Activated CD8-positive, alpha-beta memory T cell treated with anti-CD3 and anti-CD28 coated beads, Interleukin-2, amount 10 ng/mL, durations not matched to agents 7 days and 5 days (primary cell): ENCODE data around the gene RAB3IL1. TPM values are rescaled to one million over a fixed set of nuclear protein-coding genes. Genes with fewer than 3 reads are reported as not detected.
A peak's percentile ranks its signal among the peaks of the same experiment; 100 is the strongest.

Experiments used
- ATAC-seq: fragments of 150-1000 bp; cut with Tn5 transposase; one replicate; pipeline ENCODE4 v1.10.0; 2021; ENCODE audit warnings: moderate library complexity
- CTCF ChIA-PET: fragments of 350-600 bp; sonication (Branson Sonifier 250); formaldehyde crosslinking; loops from one replicate; lab custom pipeline; 2021; ENCODE audit warnings: antibody characterized with exemption; lab: Charles Lee
- DNase-seq: peaks from one replicate; pipeline ENCODE4 v3.0.0-alpha.2; 2020
- H3K27ac Mint-ChIP-seq: one replicate; pipeline ENCODE4 v1.8.0; 2021; ENCODE audit warnings: mild to moderate bottlenecking, mixed read lengths
- H3K27me3 Mint-ChIP-seq: one replicate; pipeline ENCODE4 v1.8.0; 2021; ENCODE audit warnings: mixed read lengths
- H3K36me3 Mint-ChIP-seq: one replicate; pipeline ENCODE4 v1.8.0; 2021; ENCODE audit warnings: mild to moderate bottlenecking, mixed read lengths
- H3K4me1 Mint-ChIP-seq: one replicate; pipeline ENCODE4 v1.8.0; 2021; ENCODE audit warnings: mixed read lengths
- H3K4me3 Mint-ChIP-seq: one replicate; pipeline ENCODE4 v1.8.0; 2021; ENCODE audit warnings: mild to moderate bottlenecking, moderate library complexity, mixed read lengths
- H3K9me3 Mint-ChIP-seq: one replicate; pipeline ENCODE4 v1.8.0; 2022; ENCODE audit warnings: low read depth, mixed read lengths
- total RNA-seq, 2 experiments: library from RNA; stranded (reverse); gene quantifications; one replicate each; pipeline ENCODE4 v1.2.3, GENCODE V29; 2021

RAB3IL1 gene
- total RNA-seq, 2 experiments from 2014 or later: not detected

- DNase-seq (peak; percentile 40), ATAC-seq (no peak)
- Mint-ChIP-seq H3K9me3 (no peaks in the 10 kb centered on the region), H3K27ac (no peak overlapping the region), H3K4me3 (no peak overlapping the region), H3K27me3 (peaks cover 8% of the 10 kb centered on the region), H3K4me1 (no peaks in the 10 kb centered on the region), H3K36me3 (no peaks in the 10 kb centered on the region)
- CTCF ChIA-PET: interaction anchor here (0.9 to 9.4 kb wide), 9 partner anchors 12 to 216 kb away, joined by 3 to 179 read pairs (median 6); no protein-coding TSS in a partner anchor
Observed at GRCh38 chr11:61949169-61950034, 32.0 kb upstream of the RAB3IL1 start.

- Mint-ChIP-seq H3K36me3 (no peaks in the 10 kb centered on the region), H3K9me3 (no peaks in the 10 kb centered on the region), H3K4me3 (no peak overlapping the region), H3K27ac (no peak overlapping the region), H3K27me3 (peaks cover 1% of the 10 kb centered on the region), H3K4me1 (no peaks in the 10 kb centered on the region)
- ATAC-seq: no peak
- CTCF ChIA-PET: interaction anchor here (0.7 to 9.4 kb wide), 23 partner anchors 8 to 215 kb away, joined by 3 to 179 read pairs (median 5); partner anchors contain the start of gene FTH1
- DNase-seq: no peak
Observed at GRCh38 chr11:61948505-61948904, 31.1 kb upstream of the RAB3IL1 start.

DNA sequence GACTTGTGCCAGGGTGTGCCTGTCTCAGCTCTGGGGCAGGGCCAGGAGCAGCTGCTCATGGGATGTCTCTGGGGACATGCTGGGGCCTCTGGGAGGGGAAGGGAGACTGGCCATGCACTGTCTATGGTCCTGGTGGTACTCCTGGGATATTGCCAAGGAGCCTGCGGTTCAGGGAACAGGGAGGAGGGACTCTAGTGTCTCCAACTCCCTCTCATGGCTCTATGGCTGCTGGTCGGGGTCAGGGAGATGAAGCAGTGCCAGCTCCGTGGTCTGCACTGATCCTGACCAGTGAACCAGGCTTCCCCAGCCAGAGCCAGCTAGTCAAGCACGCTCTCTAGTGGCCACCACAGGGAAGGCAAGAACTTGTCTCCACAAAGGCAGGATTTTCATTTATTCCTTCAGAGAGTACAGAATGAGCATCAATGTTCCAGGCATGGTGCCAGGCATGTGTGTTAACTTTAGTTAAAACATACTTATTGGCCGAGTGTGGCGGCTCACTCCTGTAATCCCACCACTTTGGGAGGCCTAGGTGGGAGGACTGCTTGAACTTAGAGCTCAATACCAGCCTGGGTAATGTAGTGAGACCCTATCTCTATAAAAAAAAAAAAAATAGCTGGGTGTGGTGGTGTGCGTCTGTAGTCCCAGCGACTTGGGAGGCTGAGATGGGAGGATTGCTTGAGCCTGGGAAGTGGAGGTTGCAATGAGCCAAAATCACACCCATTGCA is 30.3 kb upstream of the RAB3IL1 start:
- Mint-ChIP-seq H3K36me3 (no peaks in the 10 kb centered on the region), H3K9me3 (no peaks in the 10 kb centered on the region), H3K27me3 (peaks cover 4% of the 10 kb centered on the region), H3K4me3 (no peak overlapping the region), H3K27ac (no peak overlapping the region), H3K4me1 (no peaks in the 10 kb centered on the region)
- ATAC-seq: peak; percentile 84
- DNase-seq: peak; percentile 77
- CTCF ChIA-PET: interaction anchor here (0.7 to 9.4 kb wide), 38 partner anchors 9 to 216 kb away, joined by 3 to 179 read pairs (median 4); partner anchors contain the start of genes FTH1 and TMEM258

- DNase-seq (no peak), ATAC-seq (no peak)
- Mint-ChIP-seq H3K4me1 (no peaks in the 10 kb centered on the region), H3K27ac (no peak overlapping the region), H3K4me3 (no peak overlapping the region), H3K36me3 (no peaks in the 10 kb centered on the region), H3K9me3 (no peaks in the 10 kb centered on the region), H3K27me3 (peaks cover 6% of the 10 kb centered on the region)
- CTCF ChIA-PET: interaction anchor here (0.7 to 9.4 kb wide), 26 partner anchors 9 to 217 kb away, joined by 3 to 179 read pairs (median 6); partner anchors contain the start of gene FTH1
Observed at GRCh38 chr11:61946894-61947293, 29.5 kb upstream of the RAB3IL1 start.

GRCh38 chr11:61945191-61945590 is 27.8 kb upstream of the RAB3IL1 start:
- no peak overlapping the region for H3K4me3 Mint-ChIP-seq
- no peaks in the 10 kb centered on the region for H3K4me1 Mint-ChIP-seq
- peaks cover 6% of the 10 kb centered on the region for H3K27me3 Mint-ChIP-seq
- ATAC-seq (no peak), DNase-seq (no peak)
- H3K36me3 Mint-ChIP-seq: no peaks in the 10 kb centered on the region
- H3K9me3 Mint-ChIP-seq: no peaks in the 10 kb centered on the region
- H3K27ac Mint-ChIP-seq: no peak overlapping the region
- CTCF ChIA-PET: interaction anchor here (1.4 to 9.4 kb wide), 3 partner anchors 45 to 195 kb away, joined by 4 to 179 read pairs (median 33); no protein-coding TSS in a partner anchor

DNA sequence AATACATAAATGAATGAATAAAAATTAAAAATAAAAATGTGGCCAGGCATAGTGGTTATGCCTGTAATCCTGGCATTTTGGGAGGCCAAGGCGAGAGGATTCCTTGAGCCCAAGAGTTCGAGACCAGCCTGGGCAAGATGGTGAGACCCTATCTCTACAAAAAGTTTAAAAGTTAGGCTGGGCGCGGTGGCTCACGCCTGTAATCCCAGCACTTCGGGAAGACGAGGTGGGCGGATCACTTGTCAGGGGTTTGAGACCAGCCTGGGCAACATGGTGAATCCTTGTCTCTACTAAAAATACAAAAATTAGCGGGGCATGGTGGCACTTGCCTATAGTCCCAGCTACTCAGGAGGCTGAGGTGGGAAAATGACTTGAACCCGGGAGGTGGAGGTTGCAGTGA is 23.1 kb upstream of the RAB3IL1 start:
- Mint-ChIP-seq H3K9me3 (peaks cover 3% of the 10 kb centered on the region), H3K27ac (no peak overlapping the region), H3K36me3 (peaks cover 2% of the 10 kb centered on the region), H3K4me3 (no peak overlapping the region), H3K27me3 (peaks cover 31% of the 10 kb centered on the region), H3K4me1 (no peaks in the 10 kb centered on the region)
- no peak for DNase-seq
- no peak for ATAC-seq
- CTCF ChIA-PET: no interaction called here

- H3K27me3 Mint-ChIP-seq: peaks cover 41% of the 10 kb centered on the region
- no peak for DNase-seq
- peaks cover 5% of the 10 kb centered on the region for H3K9me3 Mint-ChIP-seq
- H3K27ac Mint-ChIP-seq: no peak overlapping the region
- H3K4me1 Mint-ChIP-seq: no peaks in the 10 kb centered on the region
- peaks cover 2% of the 10 kb centered on the region for H3K36me3 Mint-ChIP-seq
- CTCF ChIA-PET: interaction anchor here (3.2 kb wide), 1 partner anchor 146 kb away, joined by 11 read pairs; no protein-coding TSS in a partner anchor
- no peak overlapping the region for H3K4me3 Mint-ChIP-seq
- no peak for ATAC-seq
Observed at GRCh38 chr11:61935861-61936260, 18.5 kb upstream of the RAB3IL1 start.

DNA sequence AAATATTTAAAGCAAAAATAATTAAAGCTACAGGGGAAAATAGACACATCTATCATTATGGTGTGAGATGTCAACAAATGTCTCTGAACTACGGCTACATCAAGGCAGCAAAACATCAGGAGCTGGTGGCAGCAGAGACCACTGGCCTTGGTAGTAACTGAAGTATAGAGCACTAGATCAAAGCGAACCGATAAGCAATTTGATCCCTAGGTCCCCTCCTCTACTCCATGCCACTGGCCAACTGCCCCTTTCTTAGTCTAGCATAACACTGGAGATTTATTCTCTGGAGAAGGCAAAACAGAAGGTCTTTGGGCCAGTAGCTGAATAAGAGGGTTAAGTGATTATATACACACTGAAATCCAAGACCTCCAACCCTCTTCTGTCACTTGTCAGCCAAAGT is 13.6 kb upstream of the RAB3IL1 start:
- CTCF ChIA-PET: interaction anchor here (0.9 to 1.2 kb wide), 3 partner anchors 16 to 151 kb away, joined by 3 to 9 read pairs (median 4); no protein-coding TSS in a partner anchor
- H3K4me1 Mint-ChIP-seq: no peaks in the 10 kb centered on the region
- peaks cover 3% of the 10 kb centered on the region for H3K9me3 Mint-ChIP-seq

GRCh38 chr11:61928606-61929005 is 11.2 kb upstream of the RAB3IL1 start:
- H3K4me3 Mint-ChIP-seq: no peak overlapping the region
- H3K4me1 Mint-ChIP-seq: no peaks in the 10 kb centered on the region
- H3K27ac Mint-ChIP-seq: no peak overlapping the region
- H3K36me3 Mint-ChIP-seq: no peaks in the 10 kb centered on the region
- DNase-seq (no peak), ATAC-seq (no peak)
- H3K9me3 Mint-ChIP-seq: peaks cover 2% of the 10 kb centered on the region
- CTCF ChIA-PET: interaction anchor here (1.1 to 1.9 kb wide), 4 partner anchors 19 to 153 kb away, joined by 3 to 9 read pairs (median 6); no protein-coding TSS in a partner anchor
- peaks cover 16% of the 10 kb centered on the region for H3K27me3 Mint-ChIP-seq

More for the DNA sequence above, 13.6 kb upstream of the RAB3IL1 start:
- Mint-ChIP-seq H3K27me3 (peaks cover 20% of the 10 kb centered on the region), H3K4me3 (no peak overlapping the region), H3K27ac (no peak overlapping the region), H3K36me3 (peaks cover under 1% of the 10 kb centered on the region)
- no peak for ATAC-seq
- DNase-seq: no peak

- H3K4me1 Mint-ChIP-seq: no peaks in the 10 kb centered on the region
- no peak overlapping the region for H3K27ac Mint-ChIP-seq
- CTCF ChIA-PET: interaction anchor here (0.6 to 1.9 kb wide), 2 partner anchors 53 to 154 kb away, joined by 3 to 9 read pairs; no protein-coding TSS in a partner anchor
- H3K9me3 Mint-ChIP-seq: no peaks in the 10 kb centered on the region
- no peak overlapping the region for H3K4me3 Mint-ChIP-seq
- H3K36me3 Mint-ChIP-seq: no peaks in the 10 kb centered on the region
- H3K27me3 Mint-ChIP-seq: peaks cover 9% of the 10 kb centered on the region
- no peak for ATAC-seq
- DNase-seq: no peak
Observed at GRCh38 chr11:61927501-61927900, 10.1 kb upstream of the RAB3IL1 start.

- peaks cover 8% of the 10 kb centered on the region for H3K27me3 Mint-ChIP-seq
- no peaks in the 10 kb centered on the region for H3K9me3 Mint-ChIP-seq
- no peak overlapping the region for H3K4me3 Mint-ChIP-seq
- no peak for DNase-seq
- no peak overlapping the region for H3K27ac Mint-ChIP-seq
- ATAC-seq: no peak
- CTCF ChIA-PET: interaction anchor here (0.8 to 3.1 kb wide), 2 partner anchors 21 to 28 kb away, joined by 3 to 15 read pairs; no protein-coding TSS in a partner anchor
- H3K36me3 Mint-ChIP-seq: no peaks in the 10 kb centered on the region
- H3K4me1 Mint-ChIP-seq: no peaks in the 10 kb centered on the region
Observed at GRCh38 chr11:61926235-61926634, 8.9 kb upstream of the RAB3IL1 start.

- ATAC-seq (no peak), DNase-seq (no peak)
- Mint-ChIP-seq H3K27me3 (peaks cover 8% of the 10 kb centered on the region), H3K4me1 (no peaks in the 10 kb centered on the region), H3K36me3 (no peaks in the 10 kb centered on the region), H3K27ac (no peak overlapping the region), H3K4me3 (no peak overlapping the region), H3K9me3 (no peaks in the 10 kb centered on the region)
- CTCF ChIA-PET: interaction anchor here (0.8 to 3.1 kb wide), 2 partner anchors 22 to 27 kb away, joined by 3 to 15 read pairs; no protein-coding TSS in a partner anchor
Observed at GRCh38 chr11:61925736-61926135, 8.4 kb upstream of the RAB3IL1 start.

DNA sequence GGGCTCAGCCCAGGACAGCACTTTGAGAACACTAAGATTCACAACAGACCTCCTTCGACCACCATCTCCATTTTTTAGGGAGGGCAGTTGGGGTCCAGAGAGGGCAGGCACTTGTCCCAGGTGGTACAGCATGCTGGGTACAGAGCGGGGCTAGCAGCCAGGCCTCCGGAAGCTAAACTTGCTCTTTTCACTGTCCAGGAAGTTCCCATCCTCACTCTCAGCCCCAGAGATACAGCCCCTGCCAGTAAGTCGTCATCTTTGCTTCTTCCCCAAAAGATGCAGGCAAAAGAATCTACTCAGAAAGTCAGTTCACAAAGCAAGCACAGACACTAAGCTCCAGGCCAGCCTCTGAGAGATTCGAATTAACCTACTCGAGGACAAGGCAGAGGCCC is 6.7 kb upstream of the RAB3IL1 start:
- no peak overlapping the region for H3K27ac Mint-ChIP-seq

More for the DNA sequence above, 6.7 kb upstream of the RAB3IL1 start:
- no peaks in the 10 kb centered on the region for H3K4me1 Mint-ChIP-seq
- CTCF ChIA-PET: interaction anchor here (1.3 to 3.1 kb wide), 3 partner anchors 17 to 26 kb away, joined by 3 to 15 read pairs (median 5); no protein-coding TSS in a partner anchor
- ATAC-seq: no peak
- no peak overlapping the region for H3K4me3 Mint-ChIP-seq
- H3K9me3 Mint-ChIP-seq: no peaks in the 10 kb centered on the region
- no peak for DNase-seq
- peaks cover 20% of the 10 kb centered on the region for H3K27me3 Mint-ChIP-seq
- no peaks in the 10 kb centered on the region for H3K36me3 Mint-ChIP-seq
